ENCODE data around the gene TMPRSS9.
"Not testable (repeated sequence)": the region's sequence is repeated elsewhere in the genome, so short reads cannot be mapped to it uniquely, and the experiment has no call there.

GRCh38 chr19:2395293-2395829, 35.3 kb downstream of the TMPRSS9 start:
- TF ChIP-seq CTCF, POLR2A, POLR2AphosphoS5, EP300 (IDR thresholded peaks at IDR 0.05): not testable (repeated sequence)
